HG03432 (cell line): Measurements from ENCODE around the gene CYP2C19.
"Not testable (repeated sequence)": the region's sequence is repeated elsewhere in the genome, so short reads cannot be mapped to it uniquely, and the experiment has no call there.

Experiments
- ATAC-seq: cut with Tn5 transposase; IDR thresholded peaks from one replicate; pipeline ENCODE4 v1.9.1; 2021; ENCODE audit warnings: mild to moderate bottlenecking, moderate library complexity; ENCODE audit not compliant: unreplicated experiment

The CYP2C19 gene

GRCh38 chr10:94878649-94879048 is 116.2 kb downstream of the CYP2C19 start:
- no peak for ATAC-seq

GRCh38 chr10:94879214-94879613 is 116.7 kb downstream of the CYP2C19 start:
- no peak for ATAC-seq

- ATAC-seq = no peak
Observed at GRCh38 chr10:94889123-94889522, 126.6 kb downstream of the CYP2C19 start.

- ATAC-seq = no peak
Observed at GRCh38 chr10:94890264-94891022, 128.0 kb downstream of the CYP2C19 start.

GRCh38 chr10:94898414-94898813 is 135.9 kb downstream of the CYP2C19 start:
- ATAC-seq = not testable (repeated sequence)

GRCh38 chr10:94902080-94902479 is 139.6 kb downstream of the CYP2C19 start:
- ATAC-seq = no peak

GRCh38 chr10:94902570-94902969 is 140.1 kb downstream of the CYP2C19 start:
- ATAC-seq = no peak
